ENCODE data around the gene ARPC2.

The ARPC2 gene

GRCh38 chr2:218244204-218244603 lies 27.2 kb downstream of the ARPC2 start:
- no peak for DNase-seq
- in situ Hi-C loops (cut with HindIII; ENCODE audit: low pct_ligation_motif_present, low pct_unique_long_range_greater_than_20kb, low sequenced_read_pairs) = no loop called here

- no peak for DNase-seq
- in situ Hi-C loops (cut with HindIII; ENCODE audit: low pct_ligation_motif_present, low pct_unique_long_range_greater_than_20kb, low sequenced_read_pairs) = no loop called here
Observed at GRCh38 chr2:218244665-218245064, 27.7 kb downstream of the ARPC2 start.

- DNase-seq = no peak
- in situ Hi-C loops (cut with HindIII; ENCODE audit: low pct_ligation_motif_present, low pct_unique_long_range_greater_than_20kb, low sequenced_read_pairs) = no loop called here
Observed at GRCh38 chr2:218245214-218245613, 28.2 kb downstream of the ARPC2 start.

GRCh38 chr2:218249691-218250090 lies 32.7 kb downstream of the ARPC2 start:
- no peak for DNase-seq
- in situ Hi-C loops (cut with HindIII; ENCODE audit: low pct_ligation_motif_present, low pct_unique_long_range_greater_than_20kb, low sequenced_read_pairs) = no loop called here

GRCh38 chr2:218252509-218253231 lies 35.7 kb downstream of the ARPC2 start:
- in situ Hi-C loops (cut with HindIII; ENCODE audit: low pct_ligation_motif_present, low pct_unique_long_range_greater_than_20kb, low sequenced_read_pairs) = no loop called here
- no peak for DNase-seq

GRCh38 chr2:218253232-218253625 lies 36.2 kb downstream of the ARPC2 start:
- in situ Hi-C loops (cut with HindIII; ENCODE audit: low pct_ligation_motif_present, low pct_unique_long_range_greater_than_20kb, low sequenced_read_pairs) = no loop called here
- no peak for DNase-seq

- DNase-seq = peak; percentile 34
- in situ Hi-C loops (cut with HindIII; ENCODE audit: low pct_ligation_motif_present, low pct_unique_long_range_greater_than_20kb, low sequenced_read_pairs) = no loop called here
Observed at GRCh38 chr2:218255446-218255845, 38.5 kb downstream of the ARPC2 start.

GRCh38 chr2:218256612-218257350 lies 39.8 kb downstream of the ARPC2 start:
- in situ Hi-C loops (cut with HindIII; ENCODE audit: low pct_ligation_motif_present, low pct_unique_long_range_greater_than_20kb, low sequenced_read_pairs) = no loop called here
- no peak for DNase-seq

GRCh38 chr2:218257390-218257981 lies 40.5 kb downstream of the ARPC2 start:
- in situ Hi-C loops (cut with HindIII; ENCODE audit: low pct_ligation_motif_present, low pct_unique_long_range_greater_than_20kb, low sequenced_read_pairs) = no loop called here
- DNase-seq = peak; percentile 41

GRCh38 chr2:218259099-218259961 lies 42.3 kb downstream of the ARPC2 start:
- no peak for DNase-seq
- in situ Hi-C loops (cut with HindIII; ENCODE audit: low pct_ligation_motif_present, low pct_unique_long_range_greater_than_20kb, low sequenced_read_pairs) = no loop called here

GRCh38 chr2:218260166-218260565 lies 43.2 kb downstream of the ARPC2 start:
- no peak for DNase-seq
- in situ Hi-C loops (cut with HindIII; ENCODE audit: low pct_ligation_motif_present, low pct_unique_long_range_greater_than_20kb, low sequenced_read_pairs) = no loop called here

GRCh38 chr2:218260742-218261422 lies 43.9 kb downstream of the ARPC2 start, which contains the start of gene GPBAR1:
Gene GPBAR1, plus strand, starts transcription at chr2:218261015. Its CDS starts 1,710 bp downstream, at chr2:218262725.
- in situ Hi-C loops (cut with HindIII; ENCODE audit: low pct_ligation_motif_present, low pct_unique_long_range_greater_than_20kb, low sequenced_read_pairs) = no loop called here

GRCh38 chr2:218261423-218262236 lies 44.6 kb downstream of the ARPC2 start:
- DNase-seq = no peak
- in situ Hi-C loops (cut with HindIII; ENCODE audit: low pct_ligation_motif_present, low pct_unique_long_range_greater_than_20kb, low sequenced_read_pairs) = no loop called here

More at GRCh38 chr2:218260742-218261422, 43.9 kb downstream of the ARPC2 start, which contains the start of gene GPBAR1:
- peak; percentile 17 for DNase-seq

GRCh38 chr2:218262237-218262600 lies 45.2 kb downstream of the ARPC2 start:
- in situ Hi-C loops (cut with HindIII; ENCODE audit: low pct_ligation_motif_present, low pct_unique_long_range_greater_than_20kb, low sequenced_read_pairs) = no loop called here
- DNase-seq = no peak

- no peak for DNase-seq
- in situ Hi-C loops (cut with HindIII; ENCODE audit: low pct_ligation_motif_present, low pct_unique_long_range_greater_than_20kb, low sequenced_read_pairs) = no loop called here
Observed at GRCh38 chr2:218262631-218263586, 45.9 kb downstream of the ARPC2 start.

GRCh38 chr2:218263817-218264641 lies 47.0 kb downstream of the ARPC2 start:
- DNase-seq = no peak
- in situ Hi-C loops (cut with HindIII; ENCODE audit: low pct_ligation_motif_present, low pct_unique_long_range_greater_than_20kb, low sequenced_read_pairs) = no loop called here
